PFSK-1 (cell line): ENCODE data around the gene CAPN5.

Source experiments
- FOXP2 ChIP-seq: optimal IDR thresholded peaks from 2 replicates; pipeline ENCODE3; 2011; ENCODE audit warnings: borderline replicate concordance, control low read depth, inconsistent platforms; ENCODE audit not compliant: insufficient read depth; ENCODE audit errors: extremely low read length, extremely low read depth
- POLR2AphosphoS5 ChIP-seq: IDR thresholded peaks from 2 replicates; pipeline ENCODE4 v1.6.1; 2012; ENCODE audit warnings: low read depth, mild to moderate bottlenecking, control low read depth, low read length, moderate library complexity
- SIN3A ChIP-seq: IDR thresholded peaks from 2 replicates; pipeline ENCODE4 v1.6.1; 2012; ENCODE audit warnings: mild to moderate bottlenecking, low read length, moderate library complexity, borderline replicate concordance; ENCODE audit not compliant: insufficient read depth
- TAF1 ChIP-seq: IDR thresholded peaks from 2 replicates; pipeline ENCODE4 v1.6.1; 2012; ENCODE audit warnings: low read length, control low read depth, borderline replicate concordance; ENCODE audit not compliant: insufficient read depth
- TF ChIP-seq, protein P1 (sequence below), 2 experiments: IDR thresholded peaks; 2 replicates each; pipeline versions ENCODE4 v1.6.1 to v1.8.0; 2011 to 2012; ENCODE audit warnings: low read depth in 2 of 2, low read length in 2 of 2, control low read depth in 1 of 2, inconsistent platforms in 1 of 2, mild to moderate bottlenecking in 1 of 2, moderate library complexity in 1 of 2; ENCODE audit not compliant: insufficient read depth in 1 of 2

The CAPN5 gene

DNA sequence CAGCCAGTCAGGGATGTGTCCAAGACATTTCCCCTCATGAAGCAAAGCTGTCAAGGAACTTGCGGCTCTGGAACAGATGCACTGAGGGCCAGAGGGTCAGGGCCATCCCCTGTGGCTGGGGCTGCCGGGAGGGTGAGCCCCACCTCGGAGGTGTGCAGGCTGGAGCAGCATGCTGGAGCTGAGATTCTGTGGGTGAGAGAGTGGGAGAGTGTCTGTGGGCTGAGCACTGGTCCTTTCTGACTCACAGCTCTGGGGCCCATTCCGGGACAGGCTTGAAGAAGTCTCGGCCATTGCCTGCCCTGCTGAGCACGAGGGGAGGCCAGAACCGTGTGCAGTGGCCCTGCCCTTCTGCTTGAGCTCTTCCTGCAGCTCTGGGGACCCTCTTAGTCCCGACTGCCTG lies 38.0 kb downstream of the CAPN5 start:
- no peak for TF ChIP-seq TAF1
- no peak for TF ChIP-seq SIN3A

DNA sequence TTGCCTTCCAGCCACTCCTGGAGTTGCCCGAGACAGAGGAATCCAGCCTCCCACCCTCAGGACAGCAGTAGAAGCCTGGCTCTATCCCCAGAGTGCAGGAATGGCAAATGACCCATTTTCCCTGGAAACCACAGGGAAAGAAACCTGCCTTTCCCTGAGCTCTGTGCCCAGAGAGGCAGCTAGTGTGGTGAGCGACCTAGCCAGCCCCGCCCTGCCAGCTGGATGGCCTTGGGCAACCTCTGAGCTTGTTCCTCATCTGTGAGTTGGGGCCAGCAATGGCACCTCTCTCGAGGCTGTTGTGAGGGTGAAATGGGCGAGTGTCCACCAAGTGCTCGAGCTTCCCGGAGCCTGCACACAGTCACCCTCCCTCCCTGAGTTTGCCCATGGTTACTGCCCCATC lies 39.5 kb downstream of the CAPN5 start:
- no peak for TF ChIP-seq FOXP2
- no peak for TF ChIP-seq TAF1
- TF ChIP-seq SIN3A = no peak
- TF ChIP-seq POLR2AphosphoS5 = no peak
- TF ChIP-seq, protein P1, sequence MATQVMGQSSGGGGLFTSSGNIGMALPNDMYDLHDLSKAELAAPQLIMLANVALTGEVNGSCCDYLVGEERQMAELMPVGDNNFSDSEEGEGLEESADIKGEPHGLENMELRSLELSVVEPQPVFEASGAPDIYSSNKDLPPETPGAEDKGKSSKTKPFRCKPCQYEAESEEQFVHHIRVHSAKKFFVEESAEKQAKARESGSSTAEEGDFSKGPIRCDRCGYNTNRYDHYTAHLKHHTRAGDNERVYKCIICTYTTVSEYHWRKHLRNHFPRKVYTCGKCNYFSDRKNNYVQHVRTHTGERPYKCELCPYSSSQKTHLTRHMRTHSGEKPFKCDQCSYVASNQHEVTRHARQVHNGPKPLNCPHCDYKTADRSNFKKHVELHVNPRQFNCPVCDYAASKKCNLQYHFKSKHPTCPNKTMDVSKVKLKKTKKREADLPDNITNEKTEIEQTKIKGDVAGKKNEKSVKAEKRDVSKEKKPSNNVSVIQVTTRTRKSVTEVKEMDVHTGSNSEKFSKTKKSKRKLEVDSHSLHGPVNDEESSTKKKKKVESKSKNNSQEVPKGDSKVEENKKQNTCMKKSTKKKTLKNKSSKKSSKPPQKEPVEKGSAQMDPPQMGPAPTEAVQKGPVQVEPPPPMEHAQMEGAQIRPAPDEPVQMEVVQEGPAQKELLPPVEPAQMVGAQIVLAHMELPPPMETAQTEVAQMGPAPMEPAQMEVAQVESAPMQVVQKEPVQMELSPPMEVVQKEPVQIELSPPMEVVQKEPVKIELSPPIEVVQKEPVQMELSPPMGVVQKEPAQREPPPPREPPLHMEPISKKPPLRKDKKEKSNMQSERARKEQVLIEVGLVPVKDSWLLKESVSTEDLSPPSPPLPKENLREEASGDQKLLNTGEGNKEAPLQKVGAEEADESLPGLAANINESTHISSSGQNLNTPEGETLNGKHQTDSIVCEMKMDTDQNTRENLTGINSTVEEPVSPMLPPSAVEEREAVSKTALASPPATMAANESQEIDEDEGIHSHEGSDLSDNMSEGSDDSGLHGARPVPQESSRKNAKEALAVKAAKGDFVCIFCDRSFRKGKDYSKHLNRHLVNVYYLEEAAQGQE (IDR thresholded peaks at IDR 0.05; ENCODE audit: insufficient read depth in 1 of 2, low read depth in 2 of 2, low read length in 2 of 2) = no peak

DNA sequence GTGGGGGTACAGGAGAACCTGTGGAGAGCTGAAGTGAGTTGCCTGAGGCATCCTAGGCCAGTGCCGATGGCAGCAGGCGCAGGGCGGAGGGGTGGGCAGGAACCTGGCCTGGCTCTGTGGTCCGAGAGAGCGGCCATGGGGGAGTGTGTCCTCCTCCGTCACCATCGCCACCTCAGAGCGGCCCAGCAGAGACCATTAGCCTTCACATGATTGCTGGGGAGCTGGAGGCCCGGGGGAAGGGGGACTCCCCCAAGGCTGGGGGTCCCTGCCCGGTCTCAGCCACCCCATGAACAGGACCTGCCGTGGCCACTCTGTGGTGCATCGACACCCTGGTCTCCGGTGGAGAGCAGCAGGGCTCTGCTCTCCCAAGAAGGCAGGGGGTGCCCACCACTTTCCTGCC lies 40.0 kb downstream of the CAPN5 start:
- no peak for TF ChIP-seq TAF1
- TF ChIP-seq POLR2AphosphoS5 = no peak
- TF ChIP-seq, protein P1 (IDR thresholded peaks at IDR 0.05; ENCODE audit: insufficient read depth in 1 of 2, low read depth in 2 of 2, low read length in 2 of 2) = no peak
- TF ChIP-seq SIN3A = no peak
- no peak for TF ChIP-seq FOXP2

DNA sequence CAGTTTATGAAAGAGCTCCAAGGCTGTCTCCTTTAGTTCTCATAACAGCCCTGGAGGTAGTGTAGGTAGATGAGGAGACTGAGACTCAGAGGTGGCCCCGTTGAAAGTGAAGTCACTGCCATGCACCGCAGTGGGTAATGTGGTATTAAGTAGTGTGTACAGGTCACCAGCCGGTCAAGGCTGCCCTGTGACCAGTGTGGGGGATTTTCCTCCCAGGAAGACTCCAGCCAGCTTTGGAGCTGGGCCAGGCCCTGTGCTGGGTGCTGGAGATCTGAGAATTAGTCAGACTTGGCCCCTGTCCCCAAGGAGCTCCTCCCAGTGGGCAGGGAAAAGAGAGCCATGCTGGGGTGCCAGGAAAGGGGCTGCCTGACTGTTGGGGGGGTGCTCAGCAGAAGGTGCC lies 41.2 kb downstream of the CAPN5 start:
- no peak for TF ChIP-seq TAF1
- TF ChIP-seq SIN3A = no peak
- TF ChIP-seq POLR2AphosphoS5 = no peak
- TF ChIP-seq, protein P1 (IDR thresholded peaks at IDR 0.05; ENCODE audit: insufficient read depth in 1 of 2, low read depth in 2 of 2, low read length in 2 of 2) = no peak
- TF ChIP-seq FOXP2 = no peak

DNA sequence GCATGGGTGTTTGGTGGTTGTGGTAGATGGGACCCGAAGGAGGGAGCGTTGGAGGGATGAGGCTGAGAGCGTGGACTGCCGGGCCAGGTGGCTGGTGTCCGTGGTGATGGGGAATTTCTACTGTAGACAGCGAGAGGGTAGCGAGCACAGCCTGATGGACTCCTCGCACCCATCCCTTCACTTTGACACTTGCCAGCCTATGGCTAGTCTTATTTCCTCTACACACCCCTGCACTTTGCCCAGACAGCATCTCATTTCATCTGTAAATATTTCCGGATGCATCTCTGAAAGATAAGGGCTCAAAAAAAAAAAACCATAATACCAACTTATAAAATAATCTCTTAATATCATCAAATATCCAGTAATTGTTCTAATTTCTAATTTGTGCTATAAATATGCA lies 41.7 kb downstream of the CAPN5 start:
- TF ChIP-seq FOXP2 = no peak
- no peak for TF ChIP-seq TAF1
- no peak for TF ChIP-seq POLR2AphosphoS5
- TF ChIP-seq SIN3A = no peak
- TF ChIP-seq, protein P1 (IDR thresholded peaks at IDR 0.05; ENCODE audit: insufficient read depth in 1 of 2, low read depth in 2 of 2, low read length in 2 of 2) = no peak
